ENCODE measurements around the gene ZNF556.
A peak's percentile ranks its signal among the peaks of the same experiment; 100 is the strongest.

GRCh38 chr19:2819540-2820111 is 47.5 kb upstream of the ZNF556 start, which contains the start of gene ZNF554:
- TF ChIP-seq, protein P1, sequence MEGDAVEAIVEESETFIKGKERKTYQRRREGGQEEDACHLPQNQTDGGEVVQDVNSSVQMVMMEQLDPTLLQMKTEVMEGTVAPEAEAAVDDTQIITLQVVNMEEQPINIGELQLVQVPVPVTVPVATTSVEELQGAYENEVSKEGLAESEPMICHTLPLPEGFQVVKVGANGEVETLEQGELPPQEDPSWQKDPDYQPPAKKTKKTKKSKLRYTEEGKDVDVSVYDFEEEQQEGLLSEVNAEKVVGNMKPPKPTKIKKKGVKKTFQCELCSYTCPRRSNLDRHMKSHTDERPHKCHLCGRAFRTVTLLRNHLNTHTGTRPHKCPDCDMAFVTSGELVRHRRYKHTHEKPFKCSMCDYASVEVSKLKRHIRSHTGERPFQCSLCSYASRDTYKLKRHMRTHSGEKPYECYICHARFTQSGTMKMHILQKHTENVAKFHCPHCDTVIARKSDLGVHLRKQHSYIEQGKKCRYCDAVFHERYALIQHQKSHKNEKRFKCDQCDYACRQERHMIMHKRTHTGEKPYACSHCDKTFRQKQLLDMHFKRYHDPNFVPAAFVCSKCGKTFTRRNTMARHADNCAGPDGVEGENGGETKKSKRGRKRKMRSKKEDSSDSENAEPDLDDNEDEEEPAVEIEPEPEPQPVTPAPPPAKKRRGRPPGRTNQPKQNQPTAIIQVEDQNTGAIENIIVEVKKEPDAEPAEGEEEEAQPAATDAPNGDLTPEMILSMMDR (IDR thresholded peaks at IDR 0.05 in 8 of 11, conservative IDR thresholded peaks at IDR 0.05 in 3 of 11): peak; percentile 96 to 100 (median 99)
- peak in 1 of 3 donors; percentile 18 for TF ChIP-seq POLR2A (IDR thresholded peaks at IDR 0.05)

All from spleen (tissue), 7 donors.